ENCODE data around the gene CTDNEP1.

CTDNEP1 gene

GRCh38 chr17:7281953-7282751, 30.6 kb upstream of the CTDNEP1 start:
- H3K36me3 ChIP-seq (ENCODE audit: control insufficient read depth, low read length) = no peaks in the 10 kb centered on the region
- peaks cover 30% of the 10 kb centered on the region for H3K27me3 ChIP-seq (ENCODE audit: control insufficient read depth, low read length)
- H3K9me2 ChIP-seq (replicated peaks; ENCODE audit: control insufficient read depth, low read length) = no peaks in the 10 kb centered on the region
- H3F3A ChIP-seq (ENCODE audit: control insufficient read depth, insufficient read depth) = peaks cover 3% of the 10 kb centered on the region; the same call in 1 of the 2 replicates
- peak overlapping the region; percentile 92 for H3K4me2 ChIP-seq (ENCODE audit: low read length)
- peaks cover 31% of the 10 kb centered on the region for H3K4me1 ChIP-seq (ENCODE audit: control insufficient read depth, low read length)
- TF ChIP-seq EZH2phosphoT487 (IDR thresholded peaks at IDR 0.05; ENCODE audit: borderline replicate concordance, low read length) (no peak), CTCF (IDR thresholded peaks at IDR 0.05; ENCODE audit: low read depth, low read length, poor library complexity, severe bottlenecking) (no peak)
- H3K79me2 ChIP-seq (ENCODE audit: control insufficient read depth, low read length) = no peaks in the 10 kb centered on the region
- no peaks in the 10 kb centered on the region for H4K20me1 ChIP-seq (ENCODE audit: control insufficient read depth, insufficient read depth, low read depth, low read length)
- peak overlapping the region; percentile 73 for H3K4me3 ChIP-seq (ENCODE audit: low read length)
- H3K27ac ChIP-seq (ENCODE audit: low read depth, low read length) = no peak overlapping the region
- H3K9me3 ChIP-seq (ENCODE audit: control insufficient read depth, insufficient read depth, low read length) = no peaks in the 10 kb centered on the region

- TF ChIP-seq CTCF (IDR thresholded peaks at IDR 0.05; ENCODE audit: low read depth, low read length, poor library complexity, severe bottlenecking) (no peak), EZH2phosphoT487 (IDR thresholded peaks at IDR 0.05; ENCODE audit: borderline replicate concordance, low read length) (no peak)
- Histone ChIP-seq H3K9me3 (ENCODE audit: control insufficient read depth, insufficient read depth, low read length) (no peaks in the 10 kb centered on the region), H3K4me2 (ENCODE audit: low read length) (peak within 1 kb of the TSS; percentile 92), H3K79me2 (ENCODE audit: control insufficient read depth, low read length) (no peaks in the 10 kb centered on the region), H3K27me3 (ENCODE audit: control insufficient read depth, low read length) (peaks cover 24% of the 10 kb centered on the region), H3F3A (ENCODE audit: control insufficient read depth, insufficient read depth) (peaks cover 3% of the 10 kb centered on the region; the same call in 1 of the 2 replicates), H3K9me2 (replicated peaks; ENCODE audit: control insufficient read depth, low read length) (no peaks in the 10 kb centered on the region), H3K4me3 (ENCODE audit: low read length) (peak within 1 kb of the TSS; percentile 73), H3K27ac (ENCODE audit: low read depth, low read length) (no peak within 1 kb of the TSS), H3K36me3 (ENCODE audit: control insufficient read depth, low read length) (no peaks in the 10 kb centered on the region), H3K4me1 (ENCODE audit: control insufficient read depth, low read length) (peaks cover 26% of the 10 kb centered on the region), H4K20me1 (ENCODE audit: control insufficient read depth, insufficient read depth, low read depth, low read length) (no peaks in the 10 kb centered on the region)
Measured at GRCh38 chr17:7281074-7281952, 29.8 kb upstream of the CTDNEP1 start, which contains the start of gene SLC2A4. Gene SLC2A4 (plus strand): TSS chr17:7281718. CDS start chr17:7281935, 217 bp downstream.

GRCh38 chr17:7280519-7281073, 29.1 kb upstream of the CTDNEP1 start:
- Histone ChIP-seq H3K9me2 (replicated peaks; ENCODE audit: control insufficient read depth, low read length) (no peaks in the 10 kb centered on the region), H3K4me1 (ENCODE audit: control insufficient read depth, low read length) (peaks cover 26% of the 10 kb centered on the region), H4K20me1 (ENCODE audit: control insufficient read depth, insufficient read depth, low read depth, low read length) (no peaks in the 10 kb centered on the region), H3K36me3 (ENCODE audit: control insufficient read depth, low read length) (no peaks in the 10 kb centered on the region), H3K27ac (ENCODE audit: low read depth, low read length) (no peak overlapping the region), H3K4me2 (ENCODE audit: low read length) (peak overlapping the region; percentile 92), H3K79me2 (ENCODE audit: control insufficient read depth, low read length) (no peaks in the 10 kb centered on the region), H3F3A (ENCODE audit: control insufficient read depth, insufficient read depth) (peaks cover 3% of the 10 kb centered on the region; the same call in 1 of the 2 replicates), H3K9me3 (ENCODE audit: control insufficient read depth, insufficient read depth, low read length) (no peaks in the 10 kb centered on the region), H3K4me3 (ENCODE audit: low read length) (peak overlapping the region; percentile 73), H3K27me3 (ENCODE audit: control insufficient read depth, low read length) (peaks cover 19% of the 10 kb centered on the region)
- TF ChIP-seq EZH2phosphoT487 (IDR thresholded peaks at IDR 0.05; ENCODE audit: borderline replicate concordance, low read length) (no peak), CTCF (IDR thresholded peaks at IDR 0.05; ENCODE audit: low read depth, low read length, poor library complexity, severe bottlenecking) (peak; percentile 93)
